Measurements from ENCODE around the gene SLN.
"Not testable (repeated sequence)": the region's sequence is repeated elsewhere in the genome, so short reads cannot be mapped to it uniquely, and the experiment has no call there.

SLN gene

DNA sequence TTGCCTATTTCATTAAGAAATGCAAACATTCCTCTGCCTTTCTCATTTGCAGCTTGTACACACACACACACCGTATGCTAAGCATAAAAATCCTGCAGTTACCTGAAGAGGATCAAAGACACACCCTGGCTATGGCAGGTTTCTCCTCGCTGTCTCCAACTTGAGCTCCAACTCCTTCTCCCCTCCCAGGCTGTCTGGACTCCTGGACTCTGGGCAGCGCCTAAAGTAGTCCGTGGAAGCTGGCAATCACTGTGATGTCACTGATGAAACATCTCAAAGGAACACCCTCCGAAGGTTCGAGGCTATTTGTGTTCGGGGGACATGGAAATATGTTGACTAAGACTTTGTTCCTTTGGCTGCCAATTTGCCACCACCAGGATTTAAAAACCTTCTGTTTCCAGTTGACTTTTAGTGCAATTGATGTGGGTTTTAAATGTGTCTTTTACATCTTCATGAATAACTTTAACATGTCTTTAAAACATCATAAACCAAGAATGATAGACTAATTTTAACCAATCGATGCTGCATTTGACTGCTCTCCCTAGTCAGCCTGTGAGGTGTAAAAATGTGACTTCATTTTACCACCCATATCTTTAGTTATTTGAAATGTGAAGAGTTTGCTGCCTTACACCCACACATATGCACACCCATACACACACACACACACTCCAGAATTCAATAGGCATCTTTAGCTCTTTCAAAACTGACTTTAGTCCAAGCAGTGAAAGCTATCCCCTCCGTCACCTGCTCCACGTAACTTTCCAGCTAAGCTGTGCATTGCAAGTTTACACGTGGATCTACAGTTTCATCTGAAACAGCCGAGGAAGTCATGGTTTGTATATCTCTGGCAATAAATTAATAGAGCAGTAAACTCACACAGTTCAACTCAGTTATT lies at the start of gene SLN:
Gene SLN, minus strand, starts transcription at position 196 of the 895 bp plus-strand sequence.
- DNase-seq (ENCODE audit: low spot score), result no peak

DNA sequence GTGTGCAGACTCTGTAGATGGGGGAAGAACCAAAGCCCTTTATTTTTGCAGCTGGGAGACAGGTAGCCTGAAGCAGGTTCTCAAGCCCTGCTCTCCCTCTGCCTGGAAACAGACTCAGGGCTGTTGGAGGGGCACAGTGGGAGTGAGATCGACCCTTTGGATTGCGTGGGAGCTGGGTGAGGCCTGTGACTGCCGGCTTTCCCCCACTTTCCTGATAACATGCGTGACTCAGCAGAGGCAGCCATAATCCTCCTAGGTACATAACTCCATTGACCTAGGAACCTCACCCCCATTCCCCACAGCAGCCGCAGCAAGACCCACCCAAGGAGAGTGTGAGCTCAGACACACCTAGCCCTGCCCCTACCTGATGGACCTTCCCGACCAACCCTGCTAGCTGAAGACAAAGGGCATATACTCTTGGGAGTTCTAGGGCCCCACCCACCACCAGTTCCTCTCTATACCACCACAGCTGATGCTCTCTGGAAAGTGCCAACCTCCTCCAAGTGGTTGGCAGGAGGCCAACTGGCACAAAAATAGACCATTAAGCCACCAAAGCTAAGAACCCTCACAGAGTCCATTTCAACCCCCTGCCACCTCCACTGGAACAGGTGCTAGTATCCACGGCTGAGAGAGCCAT lies 47.0 kb upstream of the SLN start:
- DNase-seq (ENCODE audit: low spot score), result not testable (repeated sequence)

DNA sequence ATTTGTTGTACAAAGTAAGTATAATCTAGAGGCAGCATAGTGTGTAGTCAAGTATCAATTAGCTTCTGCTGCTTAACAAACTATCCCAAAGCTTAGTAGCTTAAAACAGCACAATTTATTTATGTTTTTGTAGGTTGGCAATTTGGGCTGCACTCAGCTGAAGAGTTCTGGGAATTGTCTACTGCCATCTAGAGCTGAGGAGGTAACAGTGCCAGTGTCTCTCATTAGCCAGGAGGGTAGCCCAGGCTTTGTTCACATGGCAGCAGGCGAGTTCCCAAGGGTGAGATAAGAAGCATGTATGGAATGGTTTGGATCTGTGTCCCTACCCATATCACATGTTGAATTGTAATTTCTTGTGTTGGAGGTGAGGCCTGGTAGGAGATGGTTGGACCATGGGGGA lies 45.8 kb upstream of the SLN start:
- no peak for DNase-seq (ENCODE audit: low spot score)

DNA sequence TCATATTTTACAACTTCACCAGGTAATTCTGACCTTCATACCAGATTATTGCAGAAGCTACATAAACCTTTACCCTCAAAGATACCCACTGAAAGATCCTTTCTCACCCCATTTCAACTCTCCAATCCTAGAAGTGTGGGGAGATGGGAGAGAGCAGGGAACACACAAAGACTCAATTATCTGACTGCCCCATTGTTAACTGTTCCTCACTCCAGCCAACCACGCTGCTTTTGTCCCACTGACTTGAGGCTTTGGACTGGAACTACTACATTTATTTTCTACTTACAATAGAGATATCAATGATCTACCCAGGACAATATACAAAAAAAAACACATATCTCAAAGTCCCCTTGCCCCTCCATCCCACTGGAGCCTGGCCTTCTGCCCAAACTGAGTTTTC lies 44.7 kb upstream of the SLN start:
- peak; percentile 27 for DNase-seq (ENCODE audit: low spot score)

DNA sequence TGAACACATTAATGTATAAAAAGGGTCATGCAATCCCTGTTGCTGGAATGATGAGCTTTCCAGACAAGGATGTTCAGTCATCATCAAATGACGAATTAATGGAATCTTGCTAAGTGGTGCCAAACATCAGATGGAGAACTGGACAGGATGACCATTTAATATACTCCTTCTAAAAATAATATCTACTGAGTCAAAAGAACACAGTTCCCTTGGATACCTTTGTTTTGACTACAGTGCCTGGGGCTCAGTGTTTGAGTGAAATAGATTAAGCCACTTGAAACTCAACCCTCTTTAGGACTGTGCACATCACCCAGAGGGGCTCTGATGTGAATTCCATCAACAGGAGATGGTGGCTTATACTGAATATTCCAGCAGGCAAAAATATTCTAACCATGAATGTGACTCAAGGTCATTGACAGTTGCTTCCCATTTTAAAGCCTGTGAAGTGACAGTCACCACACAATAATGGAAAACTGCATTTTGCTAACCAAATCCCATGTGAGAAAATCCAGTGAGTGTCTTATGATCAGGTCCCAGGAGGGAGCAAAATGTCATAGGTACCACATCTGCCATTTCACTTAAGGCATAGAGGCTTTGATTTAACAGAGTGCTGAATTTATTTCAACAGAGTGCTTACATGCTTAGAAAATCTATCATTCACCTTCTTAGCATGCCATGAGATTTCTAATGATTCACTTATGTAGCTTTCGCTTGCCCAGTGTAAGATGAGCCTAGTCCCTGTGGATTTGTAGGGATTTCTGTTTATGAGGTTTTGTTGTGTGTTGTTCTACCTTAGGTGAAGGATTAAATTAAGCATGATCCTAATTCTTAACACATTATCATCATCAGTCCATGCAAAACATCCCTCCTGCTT lies 41.3 kb upstream of the SLN start:
- DNase-seq (ENCODE audit: low spot score), result no peak

DNA sequence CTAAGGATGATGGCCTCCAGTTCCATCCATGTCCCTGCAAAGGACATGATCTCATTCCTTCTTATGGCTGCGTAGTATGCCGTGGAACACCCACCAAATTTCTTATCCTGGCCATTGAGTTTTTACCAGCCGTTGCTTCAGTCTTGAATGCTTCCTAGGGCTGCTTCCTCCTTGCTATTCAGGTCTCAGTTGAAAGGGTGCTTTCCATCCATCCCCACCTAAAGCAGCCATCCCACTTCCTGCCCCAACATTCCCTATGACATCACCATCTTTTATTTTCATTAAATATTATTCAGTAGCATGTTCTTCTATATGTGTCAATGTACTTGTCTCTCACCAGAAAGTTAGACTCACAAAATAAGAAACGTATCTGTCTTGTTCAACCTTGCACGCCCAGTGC lies 40.7 kb upstream of the SLN start:
- DNase-seq (ENCODE audit: low spot score), result no peak

DNA sequence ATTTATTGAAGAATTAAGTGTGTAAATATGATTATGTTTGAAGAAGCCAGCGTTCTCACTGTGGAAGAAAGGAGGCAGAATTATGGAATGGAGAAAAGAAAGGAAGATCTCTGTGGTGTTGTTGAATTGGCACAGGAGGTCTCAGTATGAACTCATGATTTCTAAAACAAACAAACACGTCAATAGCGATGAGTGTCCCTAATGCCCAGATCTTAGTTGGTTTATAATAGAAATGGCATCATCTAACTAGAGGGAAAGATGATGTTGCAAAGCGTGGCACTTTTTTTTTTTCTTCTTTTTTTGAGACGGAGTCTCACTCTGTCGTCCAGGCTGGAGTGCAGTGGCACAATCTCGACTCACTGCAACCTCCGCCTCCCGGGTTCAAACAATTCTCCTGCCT lies 39.2 kb upstream of the SLN start:
- no peak for DNase-seq (ENCODE audit: low spot score)

DNA sequence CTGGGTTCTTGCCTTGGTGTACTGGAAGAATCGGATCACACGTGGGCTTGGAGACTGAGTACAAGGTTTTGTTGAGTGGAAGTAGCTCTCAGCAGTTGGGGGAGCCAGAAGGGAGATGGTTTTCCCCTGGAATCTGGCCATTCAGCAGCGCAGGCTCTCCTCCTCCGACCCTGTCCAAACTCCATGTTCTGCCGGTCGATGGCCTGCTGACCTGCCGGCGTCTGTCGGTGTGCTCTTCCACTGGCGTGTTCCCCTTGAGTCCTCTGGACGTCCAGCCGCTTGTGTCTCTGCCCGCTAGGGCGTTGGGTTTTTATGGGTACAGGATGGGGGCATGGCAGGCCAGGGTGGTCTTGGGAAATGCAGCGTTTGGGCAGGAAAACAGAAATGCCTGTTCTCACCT lies 38.5 kb upstream of the SLN start:
- DNase-seq (ENCODE audit: low spot score), result no peak

DNA sequence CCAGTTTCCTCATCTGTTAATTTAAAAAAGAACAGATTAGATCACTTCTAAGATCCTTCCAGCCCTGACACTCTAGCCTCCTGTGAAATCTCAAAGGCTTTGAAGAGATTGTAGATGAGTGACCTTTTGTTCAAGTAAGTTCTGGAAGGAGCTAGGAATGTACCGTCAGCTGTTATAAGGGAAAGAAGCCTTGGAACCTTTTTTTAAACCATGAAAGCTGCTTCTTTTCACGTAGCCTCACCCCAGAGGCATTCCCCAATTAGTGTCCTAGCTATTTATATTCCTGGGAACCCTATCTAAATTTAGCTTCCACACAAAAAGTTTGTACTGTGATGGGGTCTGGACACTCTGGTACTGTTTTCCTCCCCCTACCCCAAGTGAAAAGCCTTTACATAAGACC lies 35.8 kb upstream of the SLN start:
- DNase-seq (ENCODE audit: low spot score), result no peak

DNA sequence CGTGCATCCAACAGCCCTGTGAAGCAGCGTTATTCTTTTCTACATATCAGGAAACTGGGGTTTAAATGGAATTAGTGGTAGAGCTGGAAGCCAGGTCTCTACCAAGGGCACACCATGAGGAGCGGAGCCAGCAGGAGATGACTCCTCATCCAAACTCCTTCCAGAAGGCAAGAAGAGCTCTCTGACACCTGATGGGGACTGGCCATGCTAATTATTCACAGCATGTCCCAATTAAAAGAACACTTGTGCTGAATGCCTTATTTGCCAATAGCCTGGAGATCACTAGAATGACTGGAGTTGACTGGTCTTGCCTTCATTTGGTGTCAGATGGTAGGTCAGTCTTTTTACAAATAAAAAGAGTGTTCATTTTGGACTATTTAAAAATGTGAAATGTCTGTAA lies 32.9 kb upstream of the SLN start:
- DNase-seq (ENCODE audit: low spot score), result no peak

DNA sequence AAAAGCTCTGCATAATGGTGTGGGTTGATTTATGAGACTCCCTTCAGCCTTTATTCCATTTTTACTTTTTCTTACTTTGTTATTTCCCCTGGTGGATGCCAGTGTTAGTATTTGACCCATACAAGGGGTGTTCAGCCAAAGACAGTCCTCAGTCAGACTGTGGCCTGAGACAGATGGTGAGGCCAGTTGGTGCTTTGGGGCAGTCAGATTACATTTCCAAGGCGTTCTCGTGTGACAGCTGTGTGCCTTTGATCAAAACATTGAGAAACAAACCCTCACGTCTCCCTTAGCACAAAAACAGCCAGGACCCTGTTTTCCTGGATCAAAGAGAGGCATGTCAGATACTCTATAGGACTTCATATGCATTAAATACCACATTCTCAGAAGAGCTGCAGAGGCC lies 31.3 kb upstream of the SLN start:
- no peak for DNase-seq (ENCODE audit: low spot score)

DNA sequence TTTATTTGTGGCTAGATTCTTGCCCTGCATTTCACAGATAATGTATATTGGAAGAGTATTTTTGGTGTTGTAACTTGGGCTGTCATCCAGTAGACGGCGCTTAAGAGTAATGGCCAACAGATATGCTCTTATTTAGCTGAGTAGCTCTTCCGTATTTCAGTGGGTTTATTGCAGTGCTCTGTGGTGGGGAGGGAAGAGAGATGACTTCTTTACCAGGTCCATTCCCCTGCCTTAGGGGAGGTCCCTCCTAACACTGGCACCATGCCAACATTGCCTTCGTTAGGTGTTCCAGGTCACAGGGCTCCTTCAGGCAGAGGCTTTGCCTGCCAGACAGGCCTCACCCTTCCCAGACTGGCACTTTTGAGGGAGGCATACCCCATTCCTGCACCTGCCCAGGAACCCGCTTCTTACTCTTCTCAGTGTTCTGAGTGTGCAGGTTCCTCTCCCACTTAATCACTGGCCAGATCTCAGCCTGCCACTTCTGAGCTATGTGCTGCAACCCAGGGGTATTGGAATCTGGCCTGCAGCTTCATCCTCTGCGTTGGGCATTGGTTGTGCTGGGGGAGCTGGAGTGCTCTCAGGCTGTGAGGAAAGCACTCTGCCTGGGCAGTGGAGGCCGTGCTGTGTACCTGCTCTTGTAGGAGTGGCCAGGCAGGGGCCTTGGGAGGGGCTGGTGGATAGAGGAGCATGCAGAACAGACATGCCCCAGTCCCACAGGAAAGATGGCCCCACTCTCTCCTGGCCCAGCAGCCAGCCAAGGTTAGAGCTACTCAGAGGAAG lies 29.4 kb upstream of the SLN start:
- DNase-seq (ENCODE audit: low spot score), result peak; percentile 0

DNA sequence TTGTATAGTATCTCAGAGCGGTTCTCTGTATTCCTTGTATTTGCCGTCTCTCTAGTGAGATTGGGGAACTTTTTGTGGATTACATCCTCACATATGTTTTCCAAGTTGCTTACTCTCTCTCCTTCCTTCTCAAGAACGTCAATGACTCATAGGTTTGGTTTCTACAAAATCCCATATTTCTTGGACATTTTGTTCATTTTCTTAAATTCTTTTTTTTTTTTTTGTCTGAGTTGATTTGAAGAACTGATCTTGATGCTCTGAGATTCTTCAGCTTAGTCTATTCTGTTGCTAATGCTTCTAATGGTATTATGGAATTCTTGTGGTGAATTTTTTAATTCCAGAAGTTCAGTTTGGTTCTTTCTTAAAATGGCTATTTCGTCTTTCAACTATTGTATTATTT lies 28.4 kb upstream of the SLN start:
- DNase-seq (ENCODE audit: low spot score), result no peak

DNA sequence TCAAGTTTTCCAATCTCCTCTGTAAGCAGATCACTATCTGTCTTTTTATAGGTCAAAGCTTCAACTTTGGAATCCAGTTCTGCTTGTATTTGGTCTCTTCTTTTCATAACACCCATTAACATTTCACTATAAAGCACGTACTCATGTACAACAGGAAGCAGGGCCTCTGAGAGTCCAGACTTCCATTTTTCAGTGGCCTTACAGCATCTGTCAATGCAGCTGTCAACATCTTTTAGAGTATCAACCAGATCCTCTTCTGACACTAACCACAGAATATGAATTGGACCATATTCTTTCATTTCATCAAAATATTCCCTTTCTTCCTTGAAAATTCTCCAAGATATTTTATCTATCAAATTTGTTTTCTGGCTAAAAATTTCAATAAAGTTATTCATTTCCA lies 24.7 kb upstream of the SLN start:
- DNase-seq (ENCODE audit: low spot score), result no peak

DNA sequence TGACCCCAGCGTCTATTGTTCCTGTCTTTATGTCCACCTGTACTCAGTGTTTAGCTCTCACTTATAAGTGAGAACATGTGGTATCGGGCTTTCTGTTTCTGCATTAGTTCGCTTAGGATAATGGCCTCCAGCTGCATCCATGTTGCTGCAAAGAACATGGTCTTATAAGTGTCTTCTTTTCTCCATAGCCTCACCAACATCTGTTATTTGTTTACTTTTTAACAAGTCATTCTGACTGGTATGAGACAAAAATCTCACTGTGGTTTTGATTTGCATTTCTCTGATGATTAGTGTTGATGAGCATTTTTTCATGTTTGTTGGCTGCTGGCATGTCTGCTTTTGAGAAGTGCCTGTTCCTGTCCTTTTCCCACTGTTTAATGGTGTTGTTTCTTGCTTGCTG lies 21.7 kb upstream of the SLN start:
- DNase-seq (ENCODE audit: low spot score), result no peak

DNA sequence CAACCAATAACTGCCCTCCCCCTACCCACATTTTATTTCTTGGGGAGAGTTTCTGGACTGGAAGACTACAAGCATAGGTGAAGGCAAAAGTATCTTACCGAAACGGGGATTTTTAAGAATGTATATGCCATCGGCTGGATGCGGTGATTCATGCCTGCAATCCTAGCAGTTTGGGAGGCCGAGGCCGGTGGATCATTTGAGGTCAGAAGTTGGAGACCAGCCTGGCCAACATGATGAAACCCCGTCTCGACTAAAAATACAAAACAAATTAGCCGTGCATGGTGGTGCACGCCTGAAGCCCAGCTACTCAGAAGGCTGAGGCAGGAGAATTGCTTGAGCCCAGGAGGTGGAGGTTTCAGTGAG lies 20.8 kb upstream of the SLN start:
- no peak for DNase-seq (ENCODE audit: low spot score)

DNA sequence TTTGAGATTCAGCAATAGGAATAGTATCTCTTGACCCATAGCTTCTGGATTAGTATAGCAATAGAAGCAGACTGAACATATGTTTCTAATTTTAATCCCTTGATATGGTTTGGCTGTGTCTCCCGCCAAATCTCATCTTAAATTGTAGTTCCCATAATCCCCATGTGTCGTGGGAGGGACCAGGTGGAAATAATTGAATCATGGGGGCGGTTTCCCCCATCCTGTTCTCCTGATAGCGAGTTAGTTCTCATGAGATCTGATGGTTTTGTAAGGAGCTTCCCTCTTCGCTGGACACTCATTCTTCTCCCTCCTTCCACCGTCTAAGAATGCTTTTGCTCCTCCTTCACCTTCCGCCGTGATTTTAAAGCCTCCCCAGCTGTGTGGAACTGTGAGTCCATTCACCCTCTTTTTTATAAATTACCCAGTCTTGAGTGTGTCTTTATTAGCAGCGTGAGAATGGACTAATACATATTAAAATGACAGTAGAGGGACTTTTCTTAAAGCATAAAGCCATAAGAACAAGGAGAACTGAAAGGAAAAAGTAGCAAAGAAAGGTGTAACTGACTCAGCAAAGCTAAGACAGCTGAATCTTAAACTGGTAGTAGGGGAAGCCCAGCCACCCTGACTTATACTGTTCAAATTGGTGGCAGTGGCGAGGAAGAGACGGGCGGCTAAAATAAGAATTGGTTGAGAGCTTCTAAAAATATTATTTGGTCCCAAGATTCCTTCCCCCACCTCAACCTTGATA lies 20.3 kb upstream of the SLN start:
- no peak for DNase-seq (ENCODE audit: low spot score)

DNA sequence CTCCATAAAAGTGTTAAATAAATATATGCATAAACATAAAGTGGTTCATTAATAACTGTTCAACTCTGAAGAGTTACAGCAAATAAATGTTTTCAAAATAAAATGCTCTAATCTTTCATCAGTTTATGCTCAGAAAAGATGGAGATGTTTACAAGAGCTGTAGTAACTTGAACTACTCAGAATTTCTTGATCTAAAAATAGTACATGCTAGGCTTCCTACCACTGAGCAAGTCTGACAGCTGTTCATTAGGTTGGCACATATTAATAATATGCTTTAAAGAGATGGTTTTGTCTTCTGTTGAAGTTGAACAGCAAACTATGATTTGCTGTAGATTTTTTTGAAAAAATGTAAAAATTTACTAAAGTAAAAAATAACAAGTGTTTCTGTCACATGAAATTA lies 10.8 kb upstream of the SLN start:
- DNase-seq (ENCODE audit: low spot score), result no peak

DNA sequence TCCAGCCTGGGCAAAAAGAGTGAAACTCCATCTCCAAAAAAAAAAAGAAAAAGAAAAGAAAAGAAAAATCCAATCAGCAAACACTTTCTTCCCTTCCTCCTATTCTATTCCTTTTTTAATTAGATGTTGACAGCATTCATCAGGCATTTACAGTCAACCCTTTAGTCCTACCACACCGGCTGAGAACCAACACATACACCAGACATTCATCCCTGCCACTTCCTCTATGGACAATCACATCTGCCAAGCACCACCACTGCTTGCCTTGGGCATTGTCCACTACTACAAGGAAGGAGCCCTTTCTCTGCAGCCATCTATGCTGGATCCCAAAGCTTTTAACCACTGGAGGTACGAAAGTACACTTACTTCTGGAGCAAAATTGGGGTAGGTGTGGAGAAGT lies 9.4 kb upstream of the SLN start:
- DNase-seq (ENCODE audit: low spot score), result no peak

DNA sequence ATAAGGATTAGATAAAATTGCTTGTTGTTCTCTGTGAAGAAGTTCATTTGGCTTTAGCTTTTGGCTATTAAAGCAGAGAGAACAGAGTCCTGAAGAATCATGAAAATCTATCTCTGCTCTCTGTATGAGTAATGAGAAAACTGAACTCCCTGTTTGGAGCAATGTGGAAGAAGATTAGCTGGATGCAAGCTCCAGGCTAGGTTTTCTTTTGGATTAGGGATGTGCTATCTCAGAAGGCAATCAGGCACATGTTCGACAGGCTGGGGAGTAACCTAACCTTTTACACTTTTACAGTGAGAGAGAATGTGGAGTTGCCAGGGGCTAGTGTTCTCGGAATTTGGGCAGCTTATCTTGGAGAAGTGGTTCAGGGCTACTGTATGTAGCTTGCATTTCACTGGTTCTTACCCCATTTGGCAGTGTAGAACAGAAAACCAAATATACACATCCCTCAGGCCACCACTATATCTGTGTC lies 8.5 kb upstream of the SLN start:
- no peak for DNase-seq (ENCODE audit: low spot score)
